Measurements from ENCODE around the gene PARVB.

PARVB gene

DNA sequence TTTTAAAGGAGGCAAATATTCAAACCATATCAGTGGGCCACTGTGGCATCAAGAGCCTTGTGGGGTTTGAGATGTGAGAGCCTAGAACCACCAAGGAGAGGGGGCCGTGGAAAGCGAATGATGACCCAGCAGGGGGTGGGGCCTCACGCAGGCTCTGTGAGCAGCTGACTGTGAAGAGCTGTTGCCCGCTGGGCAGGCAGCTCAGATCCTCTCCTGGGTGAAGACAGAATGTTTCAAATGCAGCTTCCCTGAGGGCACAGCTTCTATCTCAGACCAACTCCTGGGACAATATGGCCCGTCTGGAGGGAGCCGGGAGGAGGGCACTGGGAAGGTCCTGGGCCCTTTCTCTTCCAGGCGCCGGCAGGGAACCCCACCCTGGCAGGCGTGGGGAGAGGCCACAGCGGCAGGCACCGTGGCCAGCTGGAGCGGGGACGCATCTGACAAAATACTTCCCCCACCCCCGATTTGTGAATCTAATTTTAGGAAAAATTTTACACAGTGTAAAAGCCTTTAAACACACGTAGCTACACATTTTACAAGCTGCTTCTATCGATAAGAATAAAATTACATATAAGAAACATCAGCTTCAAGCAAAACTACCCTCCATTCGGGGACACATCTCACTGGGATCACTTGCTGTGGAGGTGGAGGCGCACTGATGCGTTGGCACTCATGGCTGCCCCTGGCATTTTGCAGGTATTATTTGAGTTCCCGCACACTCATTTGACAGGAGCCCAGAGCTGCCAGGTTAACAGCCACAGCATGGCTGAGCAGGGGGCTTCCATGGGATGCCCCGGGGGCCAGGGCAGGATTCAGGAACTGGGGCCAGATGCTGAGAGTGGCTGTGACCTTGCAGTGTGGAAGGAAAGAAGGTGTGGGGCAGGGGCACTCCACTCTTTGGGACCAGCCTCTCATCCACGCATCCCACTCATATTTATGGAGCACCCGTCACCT, 196.9 kb downstream of the PARVB start:
- Histone ChIP-seq H3K9me3 (ENCODE audit: control insufficient read depth in 5 of 5, low read length in 5 of 5) (peaks cover 0 to 8% (median 6%) of the 10 kb centered on the region in 5 donors), H3K9ac (ENCODE audit: low read length in 5 of 5) (no peak overlapping the region), H3K4me1 (ENCODE audit: control insufficient read depth in 5 of 5, insufficient read depth in 5 of 5, low read length in 5 of 5) (no peaks in the 10 kb centered on the region), H3K36me3 (ENCODE audit: control insufficient read depth in 5 of 5, insufficient read depth in 5 of 5, low read length in 5 of 5) (no peaks in the 10 kb centered on the region), H3K4me3 (ENCODE audit: low read depth in 1 of 5, low read length in 5 of 5) (no peak overlapping the region), H3K27ac (ENCODE audit: low read depth, low read length) (no peak overlapping the region), H3K27me3 (ENCODE audit: control insufficient read depth in 5 of 5, insufficient read depth in 4 of 5, low read length in 5 of 5) (peaks cover 3 to 18% (median 5%) of the 10 kb centered on the region in 5 donors)

- Histone ChIP-seq H3K27ac (ENCODE audit: low read depth, low read length) (no peak overlapping the region), H3K36me3 (ENCODE audit: control insufficient read depth in 5 of 5, insufficient read depth in 5 of 5, low read length in 5 of 5) (no peaks in the 10 kb centered on the region), H3K9ac (ENCODE audit: low read length in 5 of 5) (no peak overlapping the region), H3K9me3 (ENCODE audit: control insufficient read depth in 5 of 5, low read length in 5 of 5) (peaks cover 0 to 6% (median 6%) of the 10 kb centered on the region in 5 donors), H3K4me1 (ENCODE audit: control insufficient read depth in 5 of 5, insufficient read depth in 5 of 5, low read length in 5 of 5) (no peaks in the 10 kb centered on the region), H3K27me3 (ENCODE audit: control insufficient read depth in 5 of 5, insufficient read depth in 4 of 5, low read length in 5 of 5) (peaks cover 4 to 21% (median 8%) of the 10 kb centered on the region in 5 donors), H3K4me3 (ENCODE audit: low read depth in 1 of 5, low read length in 5 of 5) (no peak overlapping the region)
Measured at GRCh38 chr22:44221710-44222475, 197.8 kb downstream of the PARVB start.
